Neural cell (in vitro differentiated cells): Measurements from ENCODE around the gene FAM151B. TPM values are rescaled to one million over a fixed set of nuclear protein-coding genes. Genes with fewer than 3 reads are reported as not detected.

Experiments
- H2AFZ ChIP-seq: fragments of 200-600, 300-800 bp; sonication (generic), shearing (Covaris generic); 2 replicates; pipeline ENCODE4 v1.6.0; 2014; ENCODE audit warnings: low read depth, mild to moderate bottlenecking, antibody characterized with exemption, low read length, moderate library complexity
- H3F3A ChIP-seq: fragments of 200-600 bp; shearing (Covaris generic); 2 replicates; pipeline ENCODE4 v1.6.1; 2016; ENCODE audit warnings: mild to moderate bottlenecking, moderate library complexity, mixed read lengths, antibody characterized with exemption, low read length; ENCODE audit not compliant: insufficient read depth, poor library complexity, severe bottlenecking
- H3K27ac ChIP-seq: fragments of 200-600, 300-800 bp; sonication (generic), shearing (Covaris generic); 2 replicates; pipeline ENCODE4 v1.5.1; 2014; ENCODE audit warnings: mild to moderate bottlenecking, low read length, moderate library complexity
- H3K27me3 ChIP-seq: fragments of 300-800, 200-600 bp; sonication (generic), shearing (Covaris generic); 2 replicates; pipeline ENCODE4 v1.6.0; 2014; ENCODE audit warnings: mild to moderate bottlenecking, low read depth, low read length, moderate library complexity; ENCODE audit not compliant: insufficient read depth
- H3K36me3 ChIP-seq: fragments of 300-800, 200-600 bp; sonication (generic), shearing (Covaris generic); 2 replicates; pipeline ENCODE4 v1.5.1; 2014; ENCODE audit warnings: mild to moderate bottlenecking, antibody characterized with exemption, low read length, moderate library complexity; ENCODE audit not compliant: insufficient read depth
- H3K4me2 ChIP-seq: fragments of 300-800, 200-600 bp; sonication (generic), shearing (Covaris generic); 2 replicates; pipeline ENCODE4 v1.6.0; 2014; ENCODE audit warnings: mild to moderate bottlenecking, low read length
- H3K4me3 ChIP-seq: fragments of 300-800, 200-600 bp; sonication (generic), shearing (Covaris generic); 2 replicates; pipeline ENCODE4 v1.5.1; 2014; ENCODE audit warnings: mild to moderate bottlenecking, low read length, moderate library complexity
- H3K79me2 ChIP-seq: fragments of 200-600 bp; shearing (Covaris generic); replicated peaks from 2 replicates; pipeline ENCODE4 v1.6.0; 2014; ENCODE audit warnings: mild to moderate bottlenecking, low read length, moderate library complexity; ENCODE audit not compliant: insufficient read depth
- H3K9ac ChIP-seq: fragments of 300-800, 200-600 bp; sonication (generic), shearing (Covaris generic); 2 replicates; pipeline ENCODE4 v1.6.1; 2016; ENCODE audit warnings: mild to moderate bottlenecking, low read length, mixed read lengths
- H3K9me2 ChIP-seq: fragments of 200-600 bp; shearing (Covaris generic); 2 replicates; pipeline ENCODE4 v1.6.1; 2016; ENCODE audit warnings: mild to moderate bottlenecking, low read length, mixed read lengths; ENCODE audit not compliant: insufficient read depth
- H3K9me3 ChIP-seq: fragments of 200-600, 300-800 bp; sonication (generic), shearing (Covaris generic); 2 replicates; pipeline ENCODE4 v1.6.1; 2016; ENCODE audit warnings: mild to moderate bottlenecking, mixed run types, low read length, moderate library complexity, mixed read lengths
- H4K20me1 ChIP-seq: fragments of 200-600 bp; shearing (Covaris generic); 2 replicates; pipeline ENCODE4 v1.6.1; 2016; ENCODE audit warnings: mild to moderate bottlenecking, mixed run types; ENCODE audit not compliant: insufficient read depth
- CTCF ChIP-seq: fragments of 450-650 bp; IDR thresholded peaks from 2 replicates; pipeline ENCODE4 v1.5.1; 2014; ENCODE audit warnings: antibody characterized with exemption, mild to moderate bottlenecking, moderate library complexity; ENCODE audit not compliant: poor library complexity, severe bottlenecking
- EP300 ChIP-seq: fragments of 450-650 bp; conservative IDR thresholded peaks from 2 replicates; pipeline ENCODE4 v1.6.1; 2014; ENCODE audit warnings: antibody characterized with exemption, mild to moderate bottlenecking, moderate library complexity; ENCODE audit not compliant: poor library complexity, severe bottlenecking
- EZH2 ChIP-seq: fragments of 200-600, 300-800 bp; shearing (Covaris generic), sonication (generic); IDR thresholded peaks from 2 replicates; pipeline ENCODE4 v1.6.1; 2014; ENCODE audit warnings: antibody characterized with exemption, low read length, borderline replicate concordance, mild to moderate bottlenecking; ENCODE audit not compliant: insufficient read depth, poor library complexity, severe bottlenecking
- MXI1 ChIP-seq: fragments of 450-650 bp; conservative IDR thresholded peaks from 2 replicates; pipeline ENCODE4 v1.6.1; 2014; ENCODE audit warnings: antibody characterized with exemption, mild to moderate bottlenecking; ENCODE audit not compliant: poor library complexity, severe bottlenecking
- POLR2AphosphoS5 ChIP-seq: IDR thresholded peaks from 2 replicates; pipeline ENCODE4 v1.6.1; 2012
- RAD21 ChIP-seq: fragments of 450-650 bp; conservative IDR thresholded peaks from 2 replicates; pipeline ENCODE4 v1.6.1; 2014; ENCODE audit warnings: antibody characterized with exemption, mild to moderate bottlenecking, moderate library complexity
- REST ChIP-seq: IDR thresholded peaks from 2 replicates; pipeline ENCODE4 v1.6.1; 2012; ENCODE audit warnings: borderline replicate concordance
- SMC3 ChIP-seq: fragments of 450-650 bp; conservative IDR thresholded peaks from 2 replicates; pipeline ENCODE4 v1.6.1; 2014; ENCODE audit warnings: antibody characterized with exemption, mild to moderate bottlenecking, moderate library complexity; ENCODE audit not compliant: poor library complexity
- TAF1 ChIP-seq: IDR thresholded peaks from 2 replicates; pipeline ENCODE4 v1.6.1; 2012; ENCODE audit warnings: low read depth
- polyA plus RNA-seq: library from polyadenylated mRNA; depleted of rRNA; stranded (reverse); fragments of >200 nt; gene quantifications from 2 replicates; pipeline ENCODE4 v1.2.3, GENCODE V29; 2014

FAM151B gene
- polyA plus RNA-seq, 1 donor from 2014 or later: 3.3 TPM

- Histone ChIP-seq H3K27me3 (no peaks in the 10 kb centered on the region), H3F3A (no peaks in the 10 kb centered on the region), H3K79me2 (no peaks in the 10 kb centered on the region), H3K4me3 (no peak overlapping the region), H3K9me3 (no peaks in the 10 kb centered on the region), H3K9ac (no peak overlapping the region), H3K36me3 (no peaks in the 10 kb centered on the region), H3K27ac (no peak overlapping the region), H2AFZ (no peak overlapping the region), H3K4me2 (no peak overlapping the region), H3K9me2 (no peaks in the 10 kb centered on the region), H4K20me1 (no peaks in the 10 kb centered on the region)
- TF ChIP-seq MXI1: no peak
- no peak for TF ChIP-seq EP300
- no peak for TF ChIP-seq CTCF
- TF ChIP-seq POLR2AphosphoS5: no peak
- TF ChIP-seq SMC3: no peak
- TF ChIP-seq EZH2: no peak
- TF ChIP-seq RAD21: no peak
These were observed 71.3 kb downstream of the FAM151B start for GRCh38 chr5:80559244-80559643.

GRCh38 chr5:80565330-80565729 is 77.4 kb downstream of the FAM151B start:
- no peaks in the 10 kb centered on the region for H3K79me2 ChIP-seq
- no peak for TF ChIP-seq EP300
- TF ChIP-seq EZH2: no peak
- TF ChIP-seq SMC3: no peak
- no peak for TF ChIP-seq REST
- no peak for TF ChIP-seq RAD21
- no peak for TF ChIP-seq MXI1
- TF ChIP-seq POLR2AphosphoS5: no peak
- TF ChIP-seq CTCF: no peak
- TF ChIP-seq TAF1: no peak
- H3K9ac ChIP-seq: no peak overlapping the region
- no peak overlapping the region for H3K4me3 ChIP-seq
- H3F3A ChIP-seq: no peaks in the 10 kb centered on the region
- no peak overlapping the region for H2AFZ ChIP-seq
- H3K36me3 ChIP-seq: no peaks in the 10 kb centered on the region
- H3K4me2 ChIP-seq: no peak overlapping the region
- H3K27ac ChIP-seq: no peak overlapping the region
- H3K9me2 ChIP-seq: no peaks in the 10 kb centered on the region
- peaks cover 28% of the 10 kb centered on the region for H3K27me3 ChIP-seq
- H3K9me3 ChIP-seq: no peaks in the 10 kb centered on the region
- no peaks in the 10 kb centered on the region for H4K20me1 ChIP-seq
